Small intestine (tissue), 7 donors: ENCODE data around the gene C5orf15. TPM values are rescaled to one million over a fixed set of nuclear protein-coding genes. Genes with fewer than 3 reads are reported as not detected.

Experiments used
- DNase-seq, 2 donors: peaks; one replicate each; pipeline versions ENCODE4 v3.0.0 to v3.0.0-alpha.2; 2013
- FAIRE-seq: peaks from 2 replicates; lab custom pipeline; 2012; peaks lifted over from hg19 to GRCh38; lab: Jason Lieb, UNC
- H3K27ac ChIP-seq, 3 donors: one replicate each; pipeline ENCODE4 v1.5.1; 2013; ENCODE audit warnings: low read length in 2 of 3, mild to moderate bottlenecking in 2 of 3, control low read depth in 1 of 3, inconsistent platforms in 1 of 3, low read depth in 1 of 3, moderate library complexity in 1 of 3
- H3K27me3 ChIP-seq, 3 donors: one replicate each; pipeline ENCODE4 v1.6.1; 2013; ENCODE audit warnings: low read length in 3 of 3, inconsistent platforms in 1 of 3; ENCODE audit not compliant: control insufficient read depth in 3 of 3, insufficient read depth in 3 of 3
- H3K36me3 ChIP-seq, 3 donors: one replicate each; pipeline ENCODE4 v1.6.1; 2013; ENCODE audit warnings: low read length in 3 of 3, inconsistent platforms in 1 of 3, low read depth in 1 of 3, mild to moderate bottlenecking in 1 of 3, moderate library complexity in 1 of 3; ENCODE audit not compliant: control insufficient read depth in 3 of 3, insufficient read depth in 2 of 3
- H3K4me1 ChIP-seq, 3 donors: one replicate each; pipeline ENCODE4 v1.6.1; 2013; ENCODE audit warnings: low read length in 2 of 3, inconsistent platforms in 1 of 3, low read depth in 1 of 3, mild to moderate bottlenecking in 1 of 3, moderate library complexity in 1 of 3; ENCODE audit not compliant: control insufficient read depth in 3 of 3, insufficient read depth in 2 of 3
- H3K4me3 ChIP-seq, 3 donors: one replicate each; pipeline ENCODE4 v1.5.1; 2013; ENCODE audit warnings: low read length in 3 of 3, control low read depth in 1 of 3, inconsistent platforms in 1 of 3, low read depth in 1 of 3, mild to moderate bottlenecking in 1 of 3, moderate library complexity in 1 of 3
- H3K9me3 ChIP-seq, 2 donors: one replicate each; pipeline ENCODE4 v1.6.1; 2013; ENCODE audit warnings: low read depth in 1 of 2, low read length in 1 of 2; ENCODE audit not compliant: control insufficient read depth in 2 of 2, insufficient read depth in 1 of 2
- WGBS, 3 donors: extraction: QIAGEN DNeasy Blood & Tissue Kit; methylation state at CpG; one replicate each; pipeline ENCODE4 v1.1.7; 2013; 5-methylcytosine and 5-hydroxymethylcytosine counted together
- polyA plus RNA-seq, 4 donors: library from polyadenylated mRNA; stranded (reverse) in 3 of 4; unstranded in 1 of 4; fragments of 200-250 nt in 3 of 4; fragments of 120-200 nt in 1 of 4; gene quantifications; one replicate each; pipeline versions ENCODE4 v1.2.1 to v1.2.3, GENCODE V29; 2013
- donor health status: healthy with polysubstance abuse.
- donor health status: control.
- donor health status: control.
- donor health status: Bipolar disorder and iron deficiency.
- donor health status: healthy.

The C5orf15 gene
- polyA plus RNA-seq, 4 donors, result 17.3 to 71.2 (median 29.7) TPM

- no peak overlapping the region for H3K4me3 ChIP-seq
- H3K9me3 ChIP-seq, result peaks cover 0 to 3% of the 10 kb centered on the region in 2 donors
- no peak for DNase-seq
- 57 to 90% (median 69%) methylated on average over 3 of the region's 3 CpGs for WGBS, 3 donors
- H3K27me3 ChIP-seq, result no peaks in the 10 kb centered on the region
- H3K27ac ChIP-seq, result no peak overlapping the region
- H3K4me1 ChIP-seq, result peaks cover 0 to 11% (median 0%) of the 10 kb centered on the region in 3 donors
- H3K36me3 ChIP-seq, result no peaks in the 10 kb centered on the region
- FAIRE-seq, result no peak
These were observed 37.7 kb downstream of the C5orf15 start for GRCh38 chr5:133930813-133931090.

DNA sequence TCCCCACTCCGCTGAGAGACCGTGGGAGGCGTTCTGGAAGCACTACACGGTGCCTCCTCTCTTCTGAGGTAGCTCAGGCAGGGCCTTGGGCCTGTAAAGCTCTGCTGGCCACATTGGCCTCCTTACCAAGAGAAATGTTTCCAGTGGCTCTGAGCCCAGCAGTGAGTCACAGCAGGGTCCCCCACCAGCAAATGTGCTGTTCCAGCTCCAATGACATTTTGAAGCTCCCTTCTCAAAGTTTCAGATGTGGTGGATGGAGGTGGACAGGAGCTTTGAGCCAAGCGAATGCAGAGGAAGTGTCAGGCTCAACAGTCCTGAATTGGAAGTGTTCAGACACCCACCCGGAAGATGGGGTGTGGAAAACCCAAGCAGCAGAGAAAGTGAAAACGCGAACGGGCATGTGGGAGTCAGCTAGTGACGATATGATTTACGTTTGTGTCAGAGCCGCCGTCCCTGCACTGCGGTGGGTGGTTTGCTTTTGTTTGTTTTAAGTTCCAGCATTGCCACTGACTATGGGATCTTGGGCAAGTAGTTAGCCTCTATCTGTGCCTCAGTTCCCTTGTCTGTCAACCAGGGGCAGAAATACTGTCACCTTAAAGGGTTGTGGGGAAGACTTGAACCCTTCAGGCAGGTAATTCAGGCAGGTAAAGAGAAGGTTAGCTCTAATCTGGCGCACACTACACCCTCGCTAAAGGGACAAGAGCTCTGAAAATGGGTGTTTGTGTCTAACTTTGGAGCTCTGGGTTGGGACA lies 38.2 kb downstream of the C5orf15 start:
- DNase-seq (no peak), FAIRE-seq (no peak)
- Histone ChIP-seq H3K27me3 (no peaks in the 10 kb centered on the region), H3K9me3 (peaks cover 0 to 3% of the 10 kb centered on the region in 2 donors), H3K27ac (no peak overlapping the region), H3K36me3 (no peaks in the 10 kb centered on the region), H3K4me3 (no peak overlapping the region), H3K4me1 (peaks cover 0 to 11% (median 0%) of the 10 kb centered on the region in 3 donors)
- 66 to 87% (median 68%) methylated on average over 16 of the region's 16 CpGs for WGBS, 3 donors

DNA sequence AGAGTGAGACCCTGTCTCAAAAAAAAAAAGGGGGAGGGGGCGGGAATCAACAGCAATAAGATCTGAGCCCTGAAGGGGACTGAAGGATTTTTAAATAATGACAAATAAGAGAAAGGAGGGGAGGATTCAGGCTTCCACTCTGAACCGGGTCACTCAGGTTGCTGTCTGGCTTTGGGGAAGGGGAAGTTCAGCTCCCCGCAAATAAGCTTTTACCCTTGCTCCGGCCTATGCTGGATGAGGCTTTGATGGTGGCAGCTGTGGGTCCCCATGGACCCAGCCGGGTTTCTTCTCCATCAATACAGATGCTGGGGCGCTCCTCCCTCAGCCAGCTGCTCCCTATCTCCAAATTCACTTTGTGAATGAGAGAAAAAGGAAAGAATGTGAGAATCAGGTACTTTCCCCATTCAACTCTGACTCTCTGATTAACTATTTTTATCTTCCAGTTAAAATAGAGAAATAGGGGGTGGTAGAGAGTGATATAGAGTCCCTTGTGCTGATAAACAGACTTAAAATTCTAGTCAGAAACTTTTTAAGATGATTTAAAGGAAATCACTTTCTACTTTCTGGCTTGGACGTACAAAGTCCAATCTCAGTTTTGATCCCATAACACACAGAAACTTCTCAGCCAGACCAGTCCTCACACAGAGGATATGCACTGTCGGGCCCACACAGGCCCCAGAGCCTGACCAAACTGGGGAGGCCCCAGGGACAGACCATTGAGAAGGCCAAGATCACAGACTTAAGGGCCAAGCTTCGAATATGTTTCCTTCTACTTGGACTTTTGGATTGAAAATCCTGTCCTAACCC lies 39.6 kb downstream of the C5orf15 start:
- Histone ChIP-seq H3K27ac (no peak overlapping the region), H3K27me3 (no peaks in the 10 kb centered on the region), H3K4me1 (peaks cover 0 to 11% (median 0%) of the 10 kb centered on the region in 3 donors), H3K9me3 (peaks cover 0 to 3% of the 10 kb centered on the region in 2 donors), H3K36me3 (no peaks in the 10 kb centered on the region), H3K4me3 (no peak overlapping the region)
- DNase-seq, result no peak
- FAIRE-seq, result no peak
- WGBS, 3 donors, result 74 to 78% (median 78%) methylated on average over 9 of the region's 9 CpGs

- H3K27me3 ChIP-seq, result no peaks in the 10 kb centered on the region
- H3K4me3 ChIP-seq, result no peak overlapping the region
- WGBS, 3 donors, result 65 to 76% (median 68%) methylated on average over 13 of the region's 13 CpGs
- peak overlapping the region in 1 of 3 donors; percentile 41 for H3K27ac ChIP-seq
- DNase-seq (no peak), FAIRE-seq (no peak)
- no peaks in the 10 kb centered on the region for H3K36me3 ChIP-seq
- H3K9me3 ChIP-seq, result peaks cover 0 to 3% of the 10 kb centered on the region in 2 donors
- H3K4me1 ChIP-seq, result peaks cover 0 to 11% (median 0%) of the 10 kb centered on the region in 3 donors
These were observed 40.9 kb downstream of the C5orf15 start for GRCh38 chr5:133927300-133928180.

- H3K4me1 ChIP-seq, result peaks cover 0 to 11% (median 0%) of the 10 kb centered on the region in 3 donors
- peak overlapping the region in 1 of 3 donors; percentile 41 for H3K27ac ChIP-seq
- H3K27me3 ChIP-seq, result no peaks in the 10 kb centered on the region
- no peak for FAIRE-seq
- peaks cover 0 to 3% of the 10 kb centered on the region in 2 donors for H3K9me3 ChIP-seq
- DNase-seq, result peak; percentile 56 to 62
- WGBS, 3 donors, result 43 to 67% (median 50%) methylated on average over 17 of the region's 17 CpGs
- no peaks in the 10 kb centered on the region for H3K36me3 ChIP-seq
- no peak overlapping the region for H3K4me3 ChIP-seq
These were observed 41.7 kb downstream of the C5orf15 start for GRCh38 chr5:133926489-133927299.

- H3K27ac ChIP-seq, result no peak overlapping the region
- no peak overlapping the region for H3K4me3 ChIP-seq
- H3K36me3 ChIP-seq, result no peaks in the 10 kb centered on the region
- no peak for FAIRE-seq
- H3K9me3 ChIP-seq, result peaks cover 0 to 3% of the 10 kb centered on the region in 2 donors
- H3K4me1 ChIP-seq, result peaks cover 0 to 11% (median 0%) of the 10 kb centered on the region in 3 donors
- no peaks in the 10 kb centered on the region for H3K27me3 ChIP-seq
- DNase-seq, result no peak
- WGBS, 3 donors, result 86 to 93% (median 92%) methylated on average over 12 of the region's 12 CpGs
These were observed 42.4 kb downstream of the C5orf15 start for GRCh38 chr5:133925866-133926488.

DNA sequence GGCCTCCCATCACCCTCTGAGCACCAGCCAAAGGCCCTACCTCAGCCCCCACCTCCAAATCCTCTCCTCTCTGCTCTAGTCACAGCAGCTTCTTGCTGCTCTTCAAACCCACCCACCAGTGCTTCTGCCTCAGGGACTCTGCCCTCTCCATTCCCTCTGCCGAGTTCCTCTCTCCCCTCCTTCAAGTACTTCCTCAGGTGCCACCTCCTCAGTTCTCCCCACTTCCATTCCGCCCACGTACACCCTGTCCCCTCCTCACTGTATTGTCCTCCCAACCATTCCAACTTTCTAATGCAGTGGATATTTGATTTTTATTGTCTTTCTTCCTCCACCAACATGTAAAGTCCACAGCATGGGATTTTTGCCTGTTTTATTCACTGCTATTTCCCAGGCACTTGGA lies 43.2 kb downstream of the C5orf15 start:
- DNase-seq, result no peak
- Histone ChIP-seq H3K4me1 (peaks cover 0 to 11% (median 0%) of the 10 kb centered on the region in 3 donors), H3K27me3 (no peaks in the 10 kb centered on the region), H3K4me3 (no peak overlapping the region), H3K36me3 (no peaks in the 10 kb centered on the region), H3K9me3 (peaks cover 0 to 3% of the 10 kb centered on the region in 2 donors), H3K27ac (no peak overlapping the region)
- no peak for FAIRE-seq
- 78 to 88% (median 79%) methylated on average over 3 of the region's 3 CpGs for WGBS, 3 donors
